Fibroblast of the aortic adventitia (primary cell): ENCODE data around the gene HNF1A. TPM values are rescaled to one million over a fixed set of nuclear protein-coding genes. Genes with fewer than 3 reads are reported as not detected.

ENCODE experiments used
- DNase-seq: peaks from one replicate; pipeline ENCODE4 v3.0.0-alpha.2; 2010; ENCODE audit warnings: low read depth
- H3K4me3 ChIP-seq: 2 replicates; pipeline ENCODE4 v1.5.1; 2011; ENCODE audit warnings: low read depth, mild to moderate bottlenecking, control low read depth, low read length, moderate library complexity
- total RNA-seq: library from RNA; depleted of rRNA; stranded (reverse); fragments of >200 nt; gene quantifications from 2 replicates; pipeline ENCODE4 v1.2.3, GENCODE V29; 2012; ENCODE audit warnings: low replicate concordance
- TF ChIP-seq, protein P1 (sequence below): IDR thresholded peaks from 2 replicates; pipeline ENCODE4 v1.5.1; 2011; ENCODE audit warnings: mild to moderate bottlenecking, low read length, control low read depth, inconsistent platforms; ENCODE audit not compliant: insufficient read depth

HNF1A gene, protein sequence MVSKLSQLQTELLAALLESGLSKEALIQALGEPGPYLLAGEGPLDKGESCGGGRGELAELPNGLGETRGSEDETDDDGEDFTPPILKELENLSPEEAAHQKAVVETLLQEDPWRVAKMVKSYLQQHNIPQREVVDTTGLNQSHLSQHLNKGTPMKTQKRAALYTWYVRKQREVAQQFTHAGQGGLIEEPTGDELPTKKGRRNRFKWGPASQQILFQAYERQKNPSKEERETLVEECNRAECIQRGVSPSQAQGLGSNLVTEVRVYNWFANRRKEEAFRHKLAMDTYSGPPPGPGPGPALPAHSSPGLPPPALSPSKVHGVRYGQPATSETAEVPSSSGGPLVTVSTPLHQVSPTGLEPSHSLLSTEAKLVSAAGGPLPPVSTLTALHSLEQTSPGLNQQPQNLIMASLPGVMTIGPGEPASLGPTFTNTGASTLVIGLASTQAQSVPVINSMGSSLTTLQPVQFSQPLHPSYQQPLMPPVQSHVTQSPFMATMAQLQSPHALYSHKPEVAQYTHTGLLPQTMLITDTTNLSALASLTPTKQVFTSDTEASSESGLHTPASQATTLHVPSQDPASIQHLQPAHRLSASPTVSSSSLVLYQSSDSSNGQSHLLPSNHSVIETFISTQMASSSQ
- 0.09 TPM in 1 of 2 replicates, not detected in the other for total RNA-seq

DNA sequence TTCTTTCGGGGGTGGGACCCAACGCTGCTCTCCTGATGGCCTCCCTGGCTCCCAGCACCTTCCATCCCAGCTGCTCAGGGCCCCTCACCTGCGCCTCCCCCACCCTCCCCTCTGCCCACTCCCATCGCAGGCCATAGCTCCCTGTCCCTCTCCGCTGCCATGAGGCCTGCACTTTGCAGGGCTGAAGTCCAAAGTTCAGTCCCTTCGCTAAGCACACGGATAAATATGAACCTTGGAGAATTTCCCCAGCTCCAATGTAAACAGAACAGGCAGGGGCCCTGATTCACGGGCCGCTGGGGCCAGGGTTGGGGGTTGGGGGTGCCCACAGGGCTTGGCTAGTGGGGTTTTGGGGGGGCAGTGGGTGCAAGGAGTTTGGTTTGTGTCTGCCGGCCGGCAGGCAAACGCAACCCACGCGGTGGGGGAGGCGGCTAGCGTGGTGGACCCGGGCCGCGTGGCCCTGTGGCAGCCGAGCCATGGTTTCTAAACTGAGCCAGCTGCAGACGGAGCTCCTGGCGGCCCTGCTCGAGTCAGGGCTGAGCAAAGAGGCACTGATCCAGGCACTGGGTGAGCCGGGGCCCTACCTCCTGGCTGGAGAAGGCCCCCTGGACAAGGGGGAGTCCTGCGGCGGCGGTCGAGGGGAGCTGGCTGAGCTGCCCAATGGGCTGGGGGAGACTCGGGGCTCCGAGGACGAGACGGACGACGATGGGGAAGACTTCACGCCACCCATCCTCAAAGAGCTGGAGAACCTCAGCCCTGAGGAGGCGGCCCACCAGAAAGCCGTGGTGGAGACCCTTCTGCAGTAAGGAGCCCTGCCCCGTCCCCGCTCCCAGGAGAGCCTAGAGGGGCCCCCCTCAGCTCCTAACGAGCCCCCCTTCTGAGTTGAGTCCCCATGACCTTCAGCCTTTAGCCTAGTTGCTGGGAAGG is at the start of gene HNF1A:
TSS of gene HNF1A (plus strand) at position 248 of the 924 bp plus-strand sequence. CDS start at position 474, 226 bp downstream.
- DNase-seq, result no peak
- no peak within 1 kb of the TSS for H3K4me3 ChIP-seq
- TF ChIP-seq, protein P1, sequence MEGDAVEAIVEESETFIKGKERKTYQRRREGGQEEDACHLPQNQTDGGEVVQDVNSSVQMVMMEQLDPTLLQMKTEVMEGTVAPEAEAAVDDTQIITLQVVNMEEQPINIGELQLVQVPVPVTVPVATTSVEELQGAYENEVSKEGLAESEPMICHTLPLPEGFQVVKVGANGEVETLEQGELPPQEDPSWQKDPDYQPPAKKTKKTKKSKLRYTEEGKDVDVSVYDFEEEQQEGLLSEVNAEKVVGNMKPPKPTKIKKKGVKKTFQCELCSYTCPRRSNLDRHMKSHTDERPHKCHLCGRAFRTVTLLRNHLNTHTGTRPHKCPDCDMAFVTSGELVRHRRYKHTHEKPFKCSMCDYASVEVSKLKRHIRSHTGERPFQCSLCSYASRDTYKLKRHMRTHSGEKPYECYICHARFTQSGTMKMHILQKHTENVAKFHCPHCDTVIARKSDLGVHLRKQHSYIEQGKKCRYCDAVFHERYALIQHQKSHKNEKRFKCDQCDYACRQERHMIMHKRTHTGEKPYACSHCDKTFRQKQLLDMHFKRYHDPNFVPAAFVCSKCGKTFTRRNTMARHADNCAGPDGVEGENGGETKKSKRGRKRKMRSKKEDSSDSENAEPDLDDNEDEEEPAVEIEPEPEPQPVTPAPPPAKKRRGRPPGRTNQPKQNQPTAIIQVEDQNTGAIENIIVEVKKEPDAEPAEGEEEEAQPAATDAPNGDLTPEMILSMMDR, result no peak

DNA sequence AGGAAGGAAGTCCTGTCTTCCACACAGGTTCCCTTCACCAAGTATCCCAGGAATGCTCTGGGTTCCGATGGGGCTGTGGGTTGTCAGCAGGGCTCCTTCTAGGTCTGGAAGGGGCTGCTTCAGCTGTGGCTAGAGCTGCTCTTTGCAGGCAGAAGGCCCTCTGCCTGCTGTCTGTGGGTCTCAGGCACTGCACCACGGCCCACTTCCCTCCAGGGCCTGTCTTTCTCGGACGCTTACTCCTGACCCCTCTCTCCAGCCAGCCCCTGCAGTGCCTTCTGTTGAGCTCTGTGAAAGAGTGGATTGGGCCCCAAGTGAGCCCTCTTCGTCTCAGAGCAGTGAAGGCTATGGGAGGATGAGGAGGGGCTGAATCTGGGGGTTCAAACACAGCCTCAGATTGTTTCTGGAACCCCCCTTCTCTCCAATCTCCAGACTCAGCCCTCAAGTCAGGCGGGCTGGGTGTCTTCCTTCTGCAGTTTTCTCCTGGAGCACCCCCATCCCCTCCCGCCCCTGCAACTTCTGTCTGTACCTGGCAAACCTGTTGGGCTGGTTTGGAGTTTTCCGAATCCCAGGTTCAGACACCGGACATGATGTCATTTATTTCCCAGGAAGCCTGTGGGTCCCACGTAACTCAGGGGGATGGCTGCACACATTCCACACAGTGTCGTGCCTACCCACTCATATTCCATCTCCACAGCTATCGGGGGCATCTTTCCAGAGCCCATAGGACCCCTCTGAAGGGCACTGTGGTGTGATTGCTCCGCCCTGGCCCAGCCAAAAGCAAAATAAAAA is 49.3 kb upstream of the HNF1A start:
- TF ChIP-seq, protein P1, result no peak
- no peak overlapping the region for H3K4me3 ChIP-seq
- no peak for DNase-seq

DNA sequence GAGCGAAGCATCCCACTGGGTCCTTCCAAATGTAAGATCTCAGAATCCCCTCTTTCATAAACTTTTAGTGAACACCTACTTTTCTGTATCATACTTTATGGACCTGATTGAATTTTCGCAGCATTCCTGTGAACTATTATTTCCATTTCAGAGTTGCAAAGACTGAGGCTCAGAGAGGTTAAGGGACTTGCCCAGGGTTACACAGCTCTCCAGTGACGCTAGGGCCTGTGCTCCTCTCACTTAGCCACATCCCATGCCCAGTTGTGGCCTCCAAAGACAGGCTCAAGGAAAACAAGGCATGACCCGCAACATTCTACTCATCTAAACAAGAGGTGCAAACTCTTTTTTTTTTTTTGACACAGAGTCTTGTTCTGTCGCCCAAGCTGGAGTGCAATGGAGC is 48.3 kb upstream of the HNF1A start:
- no peak for DNase-seq
- TF ChIP-seq, protein P1, result no peak
- no peak overlapping the region for H3K4me3 ChIP-seq

DNA sequence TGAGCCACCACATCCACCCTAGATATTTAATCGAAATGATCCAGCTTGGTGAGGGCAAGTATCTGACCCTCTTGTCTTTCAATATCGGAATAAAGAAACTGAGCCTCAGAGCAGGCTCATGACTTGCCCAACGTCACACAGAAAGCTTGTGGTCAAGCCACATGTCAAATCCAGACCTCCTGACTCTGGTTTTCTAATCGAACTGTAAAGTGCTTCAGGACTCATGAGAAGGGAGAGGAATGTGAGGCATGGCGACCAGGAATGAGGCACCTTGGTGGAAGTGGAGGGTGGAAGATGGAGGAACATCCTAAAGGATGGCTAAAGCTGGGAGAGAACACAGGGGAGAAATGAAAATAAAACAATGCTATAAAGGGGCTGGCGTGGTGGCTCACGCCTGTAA is 46.3 kb upstream of the HNF1A start:
- TF ChIP-seq, protein P1, result no peak
- DNase-seq, result no peak
- H3K4me3 ChIP-seq, result no peak overlapping the region

DNA sequence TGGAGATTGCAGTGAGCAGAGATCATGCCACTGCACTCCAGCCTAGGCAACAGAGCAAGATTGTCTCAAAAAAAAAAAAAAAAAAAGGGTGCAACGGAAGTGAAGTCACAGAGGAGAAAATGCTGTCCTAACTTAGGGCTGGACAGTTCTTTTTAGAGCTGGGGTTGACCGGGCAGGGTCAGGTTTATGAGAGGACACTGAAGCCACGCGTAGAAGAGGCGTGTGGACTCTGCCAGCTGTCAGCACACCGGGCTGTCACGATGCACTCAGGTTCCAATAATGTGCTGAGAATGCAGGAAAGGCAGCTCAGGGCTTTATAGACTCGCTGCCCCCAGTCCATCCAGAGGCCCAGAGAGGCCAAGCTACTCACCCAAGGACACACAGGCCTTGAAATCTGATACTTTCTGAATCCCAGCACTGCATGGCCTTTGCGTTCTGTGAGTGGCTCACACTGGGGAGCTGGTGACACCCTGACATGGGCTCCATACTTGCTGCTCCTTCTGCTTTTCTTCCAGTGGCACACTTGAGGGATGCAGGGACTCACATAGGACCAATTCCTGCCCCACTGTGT is 45.3 kb upstream of the HNF1A start:
- H3K4me3 ChIP-seq, result no peak overlapping the region
- TF ChIP-seq, protein P1, result no peak
- no peak for DNase-seq

DNA sequence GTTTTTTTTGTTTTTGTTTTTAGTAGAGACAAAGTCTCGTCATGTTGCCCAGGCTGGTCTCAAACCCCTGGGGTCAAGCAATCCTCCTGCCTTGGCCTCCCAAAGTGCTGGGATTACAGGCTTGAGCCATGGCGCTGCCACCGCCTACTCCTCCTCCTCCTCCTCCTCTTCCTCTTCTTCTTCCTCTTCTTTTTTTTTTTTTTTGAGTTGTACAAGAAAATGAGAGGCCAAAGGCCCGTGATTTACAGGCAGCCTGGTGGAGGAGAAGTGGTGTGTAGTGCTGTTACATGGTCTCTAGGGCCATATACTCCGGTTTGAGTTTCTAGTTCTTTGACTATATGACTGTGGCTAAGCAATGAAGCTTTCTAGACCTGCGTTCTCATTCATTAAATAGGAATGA is 44.6 kb upstream of the HNF1A start:
- no peak for DNase-seq
- H3K4me3 ChIP-seq, result no peak overlapping the region
- TF ChIP-seq, protein P1, result no peak
